ENCODE measurements around the gene ALG11.
A peak's percentile ranks its signal among the peaks of the same experiment; 100 is the strongest.

Gene ALG11

DNA sequence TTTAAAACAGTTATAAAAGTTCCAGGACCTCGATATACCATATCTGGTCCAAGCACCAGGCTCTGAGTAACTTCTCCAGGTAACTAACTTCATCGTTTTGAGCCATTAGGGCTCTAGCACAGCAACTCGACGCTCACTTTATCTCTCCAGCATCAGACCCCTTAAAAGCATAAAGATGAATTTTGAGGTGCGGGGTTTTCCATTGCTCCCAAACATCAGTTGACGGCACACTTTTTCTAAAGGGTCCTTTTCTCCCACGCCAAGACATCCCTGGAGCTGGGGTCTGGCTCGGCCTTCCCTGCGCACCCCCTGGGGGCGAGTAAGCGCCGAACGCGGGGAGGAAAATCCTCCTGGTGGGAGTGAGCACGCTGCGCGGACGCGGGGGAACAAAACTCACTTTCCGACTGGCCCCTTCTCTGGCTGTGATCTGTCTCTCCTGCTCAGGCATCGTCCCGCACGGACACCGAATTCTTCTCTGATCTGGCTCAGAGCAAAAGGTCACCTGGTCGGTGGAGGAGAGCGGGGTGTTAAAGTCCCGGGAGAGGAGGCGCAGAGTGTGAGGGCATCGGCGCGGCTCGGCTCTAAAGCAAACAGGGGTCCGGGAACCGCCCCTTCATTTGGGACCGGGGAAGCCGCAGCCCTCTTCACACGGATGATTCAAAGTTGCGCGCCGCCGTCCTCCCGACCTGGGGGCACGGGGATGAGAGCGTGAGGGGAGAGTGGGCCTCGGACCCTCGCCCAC is 1.1 kb upstream of the ALG11 start, which contains the start of gene ATP7B:
ATP7B (minus strand) TSS at position 561 of the 742 bp plus-strand sequence; CDS start at position 448, 113 bp downstream.
- DNase-seq (ENCODE audit: extremely low spot score) = peak; percentile 41
- TF ChIP-seq, protein P1, sequence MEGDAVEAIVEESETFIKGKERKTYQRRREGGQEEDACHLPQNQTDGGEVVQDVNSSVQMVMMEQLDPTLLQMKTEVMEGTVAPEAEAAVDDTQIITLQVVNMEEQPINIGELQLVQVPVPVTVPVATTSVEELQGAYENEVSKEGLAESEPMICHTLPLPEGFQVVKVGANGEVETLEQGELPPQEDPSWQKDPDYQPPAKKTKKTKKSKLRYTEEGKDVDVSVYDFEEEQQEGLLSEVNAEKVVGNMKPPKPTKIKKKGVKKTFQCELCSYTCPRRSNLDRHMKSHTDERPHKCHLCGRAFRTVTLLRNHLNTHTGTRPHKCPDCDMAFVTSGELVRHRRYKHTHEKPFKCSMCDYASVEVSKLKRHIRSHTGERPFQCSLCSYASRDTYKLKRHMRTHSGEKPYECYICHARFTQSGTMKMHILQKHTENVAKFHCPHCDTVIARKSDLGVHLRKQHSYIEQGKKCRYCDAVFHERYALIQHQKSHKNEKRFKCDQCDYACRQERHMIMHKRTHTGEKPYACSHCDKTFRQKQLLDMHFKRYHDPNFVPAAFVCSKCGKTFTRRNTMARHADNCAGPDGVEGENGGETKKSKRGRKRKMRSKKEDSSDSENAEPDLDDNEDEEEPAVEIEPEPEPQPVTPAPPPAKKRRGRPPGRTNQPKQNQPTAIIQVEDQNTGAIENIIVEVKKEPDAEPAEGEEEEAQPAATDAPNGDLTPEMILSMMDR (IDR thresholded peaks at IDR 0.05; ENCODE audit: control extremely low read depth, extremely low read depth, low read depth, missing control alignments) = no peak
- POLR2A ChIA-PET = no interaction called here
- CTCF ChIA-PET = no interaction called here

DNA sequence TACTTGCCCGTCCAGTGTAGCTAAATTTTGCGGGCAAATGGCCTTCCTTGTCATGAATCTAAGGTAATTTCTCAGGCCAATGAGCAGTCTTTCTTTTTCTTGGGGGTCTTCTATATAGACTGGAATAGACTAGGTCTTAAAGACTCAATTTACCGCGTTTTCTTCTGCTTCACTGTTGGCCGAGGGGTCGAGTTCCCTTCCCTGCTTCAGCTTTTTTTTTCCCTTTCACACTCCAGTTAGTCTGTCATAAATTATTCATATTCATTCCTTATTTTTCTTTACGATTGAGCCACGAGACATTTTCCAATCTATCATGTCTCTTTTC is 276 bp downstream of the ALG11 start:
- ChIA-PET CTCF (interaction anchor here (1.1 to 1.9 kb wide), 4 partner anchors 11 to 438 kb away, joined by 5 to 16 read pairs (median 6); partner anchors contain the start of gene VPS36), POLR2A (no interaction called here)
- no peak for DNase-seq (ENCODE audit: extremely low spot score)
- TF ChIP-seq, protein P1 (IDR thresholded peaks at IDR 0.05; ENCODE audit: control extremely low read depth, extremely low read depth, low read depth, missing control alignments) = no peak

DNA sequence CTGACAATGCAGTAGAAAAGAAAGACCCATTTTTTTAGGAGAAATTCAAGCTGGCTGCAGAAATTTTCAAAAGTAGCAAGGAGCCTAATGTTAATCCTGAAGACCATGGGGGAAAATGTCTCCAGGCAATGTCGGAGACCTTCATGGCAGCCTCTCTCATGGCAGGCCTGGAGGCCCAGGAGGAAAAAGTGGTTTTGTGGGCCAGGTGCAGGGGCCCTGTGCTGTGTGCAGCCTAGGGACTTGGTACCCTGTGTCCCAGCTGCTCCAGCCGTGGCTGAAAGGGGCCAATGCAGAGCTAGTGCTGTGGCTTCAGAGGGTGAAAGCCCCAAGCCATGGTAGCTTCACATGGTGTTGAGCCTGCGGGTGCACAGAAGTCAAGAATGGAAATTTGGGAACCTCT is 4.1 kb downstream of the ALG11 start:
- POLR2A ChIA-PET = no interaction called here
- TF ChIP-seq, protein P1 (IDR thresholded peaks at IDR 0.05; ENCODE audit: control extremely low read depth, extremely low read depth, low read depth, missing control alignments) = no peak
- no peak for DNase-seq (ENCODE audit: extremely low spot score)
- CTCF ChIA-PET = interaction anchor here (1.3 kb wide), 1 partner anchor 111 kb away, joined by 3 read pairs; no protein-coding TSS in a partner anchor

DNA sequence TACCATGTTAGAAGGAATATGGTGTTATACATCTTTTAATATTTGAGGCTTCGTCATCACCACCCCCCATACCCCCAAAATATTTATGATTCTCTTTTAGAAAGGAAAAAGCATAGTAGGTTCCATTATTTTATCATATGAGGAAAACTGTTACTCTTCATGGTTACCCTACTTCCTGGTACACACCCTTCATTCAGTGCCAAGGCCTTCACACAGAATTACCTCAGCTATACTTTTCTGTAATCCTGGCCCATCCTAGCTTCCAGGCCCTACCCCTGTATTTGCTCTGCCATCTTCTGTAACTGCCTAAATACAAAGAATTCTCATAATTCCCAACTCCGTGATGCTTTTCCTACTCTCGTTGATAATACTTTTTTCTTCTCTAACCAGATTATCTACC is 8.0 kb downstream of the ALG11 start:
- POLR2A ChIA-PET = no interaction called here
- CTCF ChIA-PET = interaction anchor here (1.7 kb wide), 1 partner anchor 10 kb away, joined by 6 read pairs; no protein-coding TSS in a partner anchor
- DNase-seq (ENCODE audit: extremely low spot score) = no peak
- TF ChIP-seq, protein P1 (IDR thresholded peaks at IDR 0.05; ENCODE audit: control extremely low read depth, extremely low read depth, low read depth, missing control alignments) = no peak

DNA sequence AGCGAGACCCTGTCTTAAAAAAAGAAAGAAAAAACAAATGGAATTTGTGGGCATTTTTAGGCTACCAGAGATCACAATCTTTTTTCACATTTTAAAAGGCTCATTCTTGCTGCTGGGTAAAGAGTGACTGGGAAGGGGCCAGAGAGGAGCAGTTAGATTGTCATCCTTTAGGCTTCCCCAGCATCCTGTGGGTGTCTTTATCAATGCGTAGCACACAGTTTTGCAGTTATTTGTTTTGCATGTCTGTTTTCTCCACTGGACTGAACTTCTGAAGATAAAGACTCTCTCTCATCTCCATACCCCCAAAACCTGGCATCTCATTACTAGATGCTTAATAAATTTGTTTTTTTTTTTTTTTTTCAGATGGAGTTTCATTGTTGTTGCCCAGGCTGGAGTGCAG is 10.2 kb downstream of the ALG11 start:
- TF ChIP-seq, protein P1 (IDR thresholded peaks at IDR 0.05; ENCODE audit: control extremely low read depth, extremely low read depth, low read depth, missing control alignments) = no peak
- ChIA-PET POLR2A (no interaction called here), CTCF (interaction anchor here (0.7 to 1.4 kb wide), 3 partner anchors 11 to 129 kb away, joined by 3 read pairs; no protein-coding TSS in a partner anchor)
- no peak for DNase-seq (ENCODE audit: extremely low spot score)

DNA sequence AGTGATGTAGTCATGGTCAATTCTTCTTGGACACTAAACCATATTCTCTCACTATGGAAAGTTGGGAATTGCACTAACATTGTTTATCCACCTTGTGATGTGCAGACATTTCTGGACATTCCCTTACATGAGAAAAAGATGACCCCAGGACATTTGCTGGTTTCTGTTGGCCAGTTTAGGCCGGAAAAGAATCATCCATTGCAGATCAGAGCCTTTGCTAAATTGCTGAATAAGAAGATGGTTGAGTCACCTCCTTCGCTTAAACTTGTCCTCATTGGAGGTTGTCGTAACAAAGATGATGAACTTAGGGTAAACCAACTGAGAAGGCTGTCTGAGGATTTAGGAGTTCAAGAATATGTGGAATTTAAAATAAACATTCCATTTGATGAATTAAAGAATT is 12.3 kb downstream of the ALG11 start, which contains the start of gene UTP14C:
UTP14C (plus strand) TSS at position 211 of the 400 bp plus-strand sequence. CDS start 4,114 bp downstream, outside the sequence.
- POLR2A ChIA-PET = no interaction called here
- CTCF ChIA-PET = interaction anchor here (1.3 to 1.8 kb wide), 2 partner anchors 8 to 426 kb away, joined by 4 to 5 read pairs; no protein-coding TSS in a partner anchor
- no peak for DNase-seq (ENCODE audit: extremely low spot score)
- TF ChIP-seq, protein P1 (IDR thresholded peaks at IDR 0.05; ENCODE audit: control extremely low read depth, extremely low read depth, low read depth, missing control alignments) = no peak

All from GM10248 (cell line).